H1 (cell line): ENCODE measurements around the gene ZFP3. TPM values are rescaled to one million over a fixed set of nuclear protein-coding genes. Genes with fewer than 3 reads are reported as not detected.

ENCODE experiments used
- CTCF ChIA-PET: fragments of 300-600 bp; sonication (Branson Sonifier 250); formaldehyde crosslinking; loops from one replicate; lab custom pipeline; 2021; ENCODE audit not compliant: partially characterized antibody; lab: Charles Lee
- POLR2A ChIA-PET: fragments of 300-600 bp; sonication (Branson Sonifier 250); formaldehyde crosslinking; loops from one replicate; lab custom pipeline; 2021; ENCODE audit warnings: inconsistent platforms; ENCODE audit not compliant: partially characterized antibody; lab: Charles Lee
- DNase-seq, 2 experiments: peaks; one replicate each; pipeline versions ENCODE4 v3.0.0 to v3.0.0-alpha.2; 2010 to 2022; ENCODE audit warnings: low spot score in 2 of 2, low read depth in 1 of 2, mixed read lengths in 1 of 2
- FAIRE-seq: peaks from 2 replicates; lab custom pipeline; 2011; peaks lifted over from hg19 to GRCh38; lab: Jason Lieb, UNC
- H2AFZ ChIP-seq: 2 replicates; pipeline ENCODE4 v1.8.1; 2012; ENCODE audit warnings: low read length, inconsistent platforms
- H2AK5ac ChIP-seq: 2 replicates; pipeline ENCODE4 v1.6.1; 2013; ENCODE audit warnings: low read depth, low read length
- H2BK120ac ChIP-seq: replicated peaks from 2 replicates; pipeline ENCODE3; 2013; ENCODE audit warnings: low read depth, low read length, inconsistent platforms
- H2BK12ac ChIP-seq: 2 replicates; pipeline ENCODE4 v1.6.1; 2013; ENCODE audit warnings: low read depth, low read length
- H2BK15ac ChIP-seq: 2 replicates; pipeline ENCODE4 v1.6.1; 2013; ENCODE audit warnings: low read length
- H2BK20ac ChIP-seq: 2 replicates; pipeline ENCODE4 v1.6.1; 2013; ENCODE audit warnings: low read length
- H2BK5ac ChIP-seq: 2 replicates; pipeline ENCODE4 v1.6.1; 2013; ENCODE audit warnings: low read depth, low read length
- H3K14ac ChIP-seq: 2 replicates; pipeline ENCODE4 v1.6.1; 2013; ENCODE audit warnings: inconsistent platforms; ENCODE audit not compliant: insufficient read length
- H3K18ac ChIP-seq: 2 replicates; pipeline ENCODE4 v1.6.1; 2013; ENCODE audit warnings: low read length; ENCODE audit errors: extremely low read depth
- H3K23ac ChIP-seq: 2 replicates; pipeline ENCODE4 v1.6.1; 2013; ENCODE audit warnings: inconsistent platforms; ENCODE audit not compliant: insufficient read length
- H3K23me2 ChIP-seq: 2 replicates; pipeline ENCODE4 v1.6.1; 2013; ENCODE audit warnings: low read depth, low read length
- H3K27ac ChIP-seq: 2 replicates; pipeline ENCODE4 v1.6.1; 2011; ENCODE audit warnings: low read depth, low read length, inconsistent platforms
- H3K27me3 ChIP-seq, 4 experiments: replicated peaks in 1 of 4; 1 replicate in 1 of 4; 2 replicates in 3 of 4; pipeline versions ENCODE4 v1.6.1 to v1.8.1; 2011 to 2013; ENCODE audit warnings: low read length in 3 of 4, mild to moderate bottlenecking in 3 of 4, inconsistent platforms in 2 of 4, mixed read lengths in 2 of 4, moderate library complexity in 1 of 4; ENCODE audit not compliant: control insufficient read depth in 3 of 4, insufficient read depth in 3 of 4; ENCODE audit errors: extremely low read depth in 1 of 4
- H3K36me3 ChIP-seq, 4 experiments: 2 replicates each; pipeline versions ENCODE4 v1.6.1 to v1.8.1; 2011 to 2013; ENCODE audit warnings: mild to moderate bottlenecking in 4 of 4, low read length in 3 of 4, moderate library complexity in 2 of 4, control low read depth in 1 of 4, inconsistent platforms in 1 of 4; ENCODE audit not compliant: insufficient read depth in 4 of 4, control insufficient read depth in 2 of 4
- H3K4ac ChIP-seq: replicated peaks from 2 replicates; pipeline ENCODE3; 2013; ENCODE audit warnings: low read length, low read depth, mixed read lengths, inconsistent platforms; ENCODE audit not compliant: insufficient read length
- H3K4me1 ChIP-seq, 4 experiments: replicated peaks in 1 of 4; 1 replicate in 1 of 4; 2 replicates in 3 of 4; pipeline versions ENCODE4 v1.6.1 to v1.8.1; 2011 to 2013; ENCODE audit warnings: low read length in 3 of 4, inconsistent platforms in 2 of 4, mixed read lengths in 1 of 4; ENCODE audit not compliant: insufficient read depth in 4 of 4, control insufficient read depth in 3 of 4
- H3K4me2 ChIP-seq, 2 experiments: 2 replicates each; pipeline versions ENCODE4 v1.6.1 to v1.8.1; 2011 to 2013; ENCODE audit warnings: low read depth in 2 of 2, low read length in 2 of 2, control low read depth in 1 of 2, inconsistent platforms in 1 of 2, mild to moderate bottlenecking in 1 of 2; ENCODE audit not compliant: insufficient read depth in 1 of 2
- H3K4me3 ChIP-seq, 4 experiments: fragments of 200-600, 300-600 bp in 1 of 4; sonication (generic), shearing (Covaris generic), sonication (Bioruptor Twin) in 1 of 4; 2 replicates each; pipeline versions ENCODE4 v1.5.1 to v1.8.1; 2011 to 2016; ENCODE audit warnings: low read length in 4 of 4, low read depth in 3 of 4, control low read depth in 2 of 4, inconsistent platforms in 2 of 4, mild to moderate bottlenecking in 2 of 4, mixed read lengths in 1 of 4, moderate library complexity in 1 of 4; ENCODE audit not compliant: insufficient read depth in 2 of 4; ENCODE audit errors: extremely low read depth in 1 of 4
- H3K56ac ChIP-seq: replicated peaks from 2 replicates; pipeline ENCODE3; 2013; ENCODE audit warnings: low read depth, mild to moderate bottlenecking, mixed read lengths, low read length, inconsistent platforms; ENCODE audit not compliant: insufficient read length
- H3K79me1 ChIP-seq: 2 replicates; pipeline ENCODE4 v1.6.1; 2013; ENCODE audit warnings: low read depth, low read length, control low read depth
- H3K79me2 ChIP-seq, 2 experiments: 2 replicates each; pipeline versions ENCODE4 v1.6.1 to v1.8.1; 2012 to 2013; ENCODE audit warnings: low read length in 2 of 2, mild to moderate bottlenecking in 2 of 2, inconsistent platforms in 1 of 2; ENCODE audit not compliant: insufficient read depth in 2 of 2, control insufficient read depth in 1 of 2
- H3K9ac ChIP-seq, 4 experiments: replicated peaks in 1 of 4; 1 replicate in 1 of 4; 2 replicates in 3 of 4; pipeline versions ENCODE4 v1.6.1 to v1.8.1; 2011 to 2013; ENCODE audit warnings: low read depth in 3 of 4, low read length in 3 of 4, control low read depth in 2 of 4, mild to moderate bottlenecking in 2 of 4, moderate library complexity in 2 of 4, inconsistent platforms in 1 of 4; ENCODE audit errors: extremely low read depth in 1 of 4
- H3K9me3 ChIP-seq, 2 experiments: 2 replicates each; pipeline versions ENCODE4 v1.6.1 to v1.8.1; 2012 to 2013; ENCODE audit warnings: mild to moderate bottlenecking in 2 of 2, moderate library complexity in 2 of 2, control low read depth in 1 of 2, inconsistent platforms in 1 of 2, low read depth in 1 of 2, low read length in 1 of 2, mixed read lengths in 1 of 2; ENCODE audit not compliant: insufficient read depth in 2 of 2
- H4K20me1 ChIP-seq, 2 experiments: replicated peaks in 1 of 2; 2 replicates each; pipeline versions ENCODE3 to v1.8.1; 2011 to 2013; ENCODE audit warnings: inconsistent platforms in 2 of 2, low read length in 2 of 2, mild to moderate bottlenecking in 1 of 2; ENCODE audit not compliant: insufficient read depth in 2 of 2, control insufficient read depth in 1 of 2
- H4K5ac ChIP-seq: 2 replicates; pipeline ENCODE4 v1.6.1; 2013; ENCODE audit warnings: low read length, low read depth, mixed read lengths, inconsistent platforms; ENCODE audit not compliant: insufficient read length
- H4K8ac ChIP-seq: 2 replicates; pipeline ENCODE4 v1.8.0; 2013; ENCODE audit warnings: mild to moderate bottlenecking, moderate library complexity, low read length, inconsistent platforms; ENCODE audit not compliant: insufficient read depth; ENCODE audit errors: extremely low read depth
- H4K91ac ChIP-seq: replicated peaks from 2 replicates; pipeline ENCODE3; 2013; ENCODE audit warnings: low read length, mixed read lengths, inconsistent platforms; ENCODE audit not compliant: insufficient read length
- CHD2 ChIP-seq: IDR thresholded peaks from 2 replicates; pipeline ENCODE4 v1.6.1; 2012; ENCODE audit warnings: low read length, improper control_type of control experiment
- EP300 ChIP-seq, 2 experiments: IDR thresholded peaks; 1 replicate in 1 of 2; 2 replicates in 1 of 2; pipeline ENCODE4 v1.6.1; 2011 to 2012; ENCODE audit warnings: low read depth in 2 of 2, low read length in 2 of 2, mild to moderate bottlenecking in 2 of 2, borderline replicate concordance in 1 of 2, inconsistent platforms in 1 of 2, moderate library complexity in 1 of 2
- GABPA ChIP-seq: IDR thresholded peaks from 2 replicates; pipeline ENCODE4 v1.6.1; 2011; ENCODE audit warnings: mild to moderate bottlenecking, low read length, moderate library complexity, borderline replicate concordance; ENCODE audit not compliant: insufficient read depth
- HDAC6 ChIP-seq: IDR thresholded peaks from one replicate; pipeline ENCODE4 v1.7.1; 2012; ENCODE audit warnings: low read depth, mild to moderate bottlenecking, inconsistent platforms, low read length, moderate library complexity
- POLR2AphosphoS5 ChIP-seq: IDR thresholded peaks from 2 replicates; pipeline ENCODE4 v1.6.1; 2011; ENCODE audit warnings: low read depth, low read length
- RNF2 ChIP-seq: fragments of 200-900, 300-1000 bp; sonication (generic); IDR thresholded peaks from 2 replicates; pipeline ENCODE4 v1.7.1; 2016; ENCODE audit warnings: borderline replicate concordance, low read depth, mild to moderate bottlenecking, antibody characterized with exemption, low read length; ENCODE audit not compliant: poor library complexity, severe bottlenecking; ENCODE audit errors: missing control alignments
- RXRA ChIP-seq: IDR thresholded peaks from 2 replicates; pipeline ENCODE4 v1.6.1; 2011; ENCODE audit warnings: low read depth, mild to moderate bottlenecking, low read length, moderate library complexity; ENCODE audit not compliant: insufficient read depth
- TEAD4 ChIP-seq: IDR thresholded peaks from 2 replicates; pipeline ENCODE4 v1.6.1; 2012; ENCODE audit warnings: low read depth, low read length, inconsistent platforms, mixed read lengths
- WGBS, 2 experiments: shearing (Covaris generic) in 1 of 2; methylation state at CpG; one replicate each; pipeline versions ENCODE4 v1.1.6 to v1.1.7; 2013 to 2015; ENCODE audit warnings: low lambda C conversion rate in 2 of 2, mixed read lengths in 2 of 2, inconsistent platforms in 1 of 2, low coverage in 1 of 2, missing lambda C conversion rate in 1 of 2; ENCODE audit not compliant: insufficient replicate concordance in 2 of 2, insufficient coverage in 1 of 2, insufficient read length in 1 of 2; ENCODE audit errors: extremely low coverage in 1 of 2, missing lambda C conversion rate in 1 of 2; 5-methylcytosine and 5-hydroxymethylcytosine counted together
- polyA plus RNA-seq, 7 experiments: library from polyadenylated mRNA; depleted of rRNA in 3 of 7; stranded (reverse) in 5 of 7; unstranded in 2 of 7; fragments of >200 nt in 5 of 7; fragments of 200-250 nt in 2 of 7; gene quantifications; 1 replicate in 5 of 7; 2 replicates in 1 of 7; 4 replicates in 1 of 7; pipeline versions ENCODE4 v1.2.1 to v1.2.3, GENCODE V29; 2011 to 2013; ENCODE audit warnings: missing spikeins in 2 of 7, mixed read lengths in 2 of 7
- total RNA-seq: library from RNA; stranded (reverse); fragmentation: NEBNext Ultra II Directional; extraction: Animal tissue kit (Norgen Biotek cat#: 25700); gene quantifications from 2 replicates; pipeline ENCODE4 v1.2.1, GENCODE V29; 2021
- TF ChIP-seq, protein P1 (sequence below): IDR thresholded peaks from 2 replicates; pipeline ENCODE4 v1.6.1; 2012; ENCODE audit warnings: inconsistent platforms
- TF ChIP-seq, protein P2 (sequence below): IDR thresholded peaks from 2 replicates; pipeline ENCODE4 v1.6.1; 2011; ENCODE audit warnings: low read length, improper control_type of control experiment

Gene ZFP3
- total and polyA plus RNA-seq, 2 of the 8 experiments (the other 6 are each of a cell fraction or from before 2014, with no cell fraction given), result 0.15 to 0.44 TPM

DNA sequence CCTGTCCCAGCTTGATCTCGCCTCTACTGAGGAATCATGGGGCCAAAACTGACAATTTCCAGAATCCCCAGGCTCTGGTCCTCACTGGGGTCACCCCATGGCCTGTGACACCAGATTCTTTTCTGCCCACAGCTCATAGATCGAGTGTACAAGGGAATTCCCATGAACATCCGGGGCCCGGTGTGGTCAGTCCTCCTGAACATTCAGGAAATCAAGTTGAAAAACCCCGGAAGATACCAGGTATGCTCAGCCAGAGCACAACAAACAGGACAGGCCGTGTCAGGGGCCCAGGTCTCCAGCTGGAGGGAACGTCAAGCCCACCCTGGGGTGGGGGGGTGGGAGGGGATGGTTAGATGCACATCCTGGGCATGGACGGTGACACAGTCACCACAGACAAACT is 55.0 kb downstream of the ZFP3 start:
- no peak for FAIRE-seq
- H3K4me1 ChIP-seq, result no peaks in the 10 kb centered on the region
- no peaks in the 10 kb centered on the region for H3K23me2 ChIP-seq
- ChIA-PET CTCF (no interaction called here), POLR2A (no interaction called here)
- H3K18ac ChIP-seq, result no peak overlapping the region
- no peak overlapping the region for H4K5ac ChIP-seq
- H3K27ac ChIP-seq, result no peak overlapping the region
- TF ChIP-seq TEAD4 (no peak), EP300 (IDR thresholded peaks at IDR 0.05; ENCODE audit: borderline replicate concordance in 1 of 2, low read depth in 2 of 2, low read length in 2 of 2) (no peak), POLR2AphosphoS5 (no peak), HDAC6 (no peak), RXRA (no peak), CHD2 (no peak), GABPA (no peak), RNF2 (no peak)
- TF ChIP-seq, protein P1, sequence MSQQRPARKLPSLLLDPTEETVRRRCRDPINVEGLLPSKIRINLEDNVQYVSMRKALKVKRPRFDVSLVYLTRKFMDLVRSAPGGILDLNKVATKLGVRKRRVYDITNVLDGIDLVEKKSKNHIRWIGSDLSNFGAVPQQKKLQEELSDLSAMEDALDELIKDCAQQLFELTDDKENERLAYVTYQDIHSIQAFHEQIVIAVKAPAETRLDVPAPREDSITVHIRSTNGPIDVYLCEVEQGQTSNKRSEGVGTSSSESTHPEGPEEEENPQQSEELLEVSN, result no peak
- TF ChIP-seq, protein P2, sequence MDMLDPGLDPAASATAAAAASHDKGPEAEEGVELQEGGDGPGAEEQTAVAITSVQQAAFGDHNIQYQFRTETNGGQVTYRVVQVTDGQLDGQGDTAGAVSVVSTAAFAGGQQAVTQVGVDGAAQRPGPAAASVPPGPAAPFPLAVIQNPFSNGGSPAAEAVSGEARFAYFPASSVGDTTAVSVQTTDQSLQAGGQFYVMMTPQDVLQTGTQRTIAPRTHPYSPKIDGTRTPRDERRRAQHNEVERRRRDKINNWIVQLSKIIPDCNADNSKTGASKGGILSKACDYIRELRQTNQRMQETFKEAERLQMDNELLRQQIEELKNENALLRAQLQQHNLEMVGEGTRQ, result no peak
- TF ChIP-seq, all 59 proteins: peak for 0
- H3K79me1 ChIP-seq, result no peaks in the 10 kb centered on the region
- no peak overlapping the region for H3K4ac ChIP-seq
- no peak overlapping the region for H2AK5ac ChIP-seq
- no peak overlapping the region for H3K4me3 ChIP-seq
- no peak overlapping the region for H3K4me2 ChIP-seq
- H2BK12ac ChIP-seq, result no peak overlapping the region
- no peak overlapping the region for H3K56ac ChIP-seq
- H2BK20ac ChIP-seq, result no peak overlapping the region
- H3K79me2 ChIP-seq, result no peaks in the 10 kb centered on the region
- no peak overlapping the region for H2BK120ac ChIP-seq
- H3K9ac ChIP-seq, result no peak overlapping the region
- H4K20me1 ChIP-seq, result no peaks in the 10 kb centered on the region
- no peak overlapping the region for H2BK5ac ChIP-seq
- H3K36me3 ChIP-seq, result no peaks in the 10 kb centered on the region
- no peak overlapping the region for H3K23ac ChIP-seq
- H4K91ac ChIP-seq, result no peak overlapping the region
- no peak overlapping the region for H4K8ac ChIP-seq
- H3K9me3 ChIP-seq, result peaks cover 0 to 7% of the 10 kb centered on the region in 2 experiments; a peak in 1 of 4 replicates
- no peak overlapping the region for H2BK15ac ChIP-seq
- no peak overlapping the region for H2AFZ ChIP-seq
- DNase-seq, result no peak
- no peak overlapping the region for H3K14ac ChIP-seq
- no peaks in the 10 kb centered on the region; a peak in 1 of 7 replicates for H3K27me3 ChIP-seq
- 83% methylated on average over 8 of the region's 8 CpGs; no CpG with 5 or more reads in 1 of the 2 experiments for WGBS, 2 experiments
